Suppressor macrophage treated with lipopolysaccharide for 1 hour (primary cell): ENCODE data around the gene GTF2H2C_2.
"Not testable (repeated sequence)": the region's sequence is repeated elsewhere in the genome, so short reads cannot be mapped to it uniquely, and the experiment has no call there.

Experiments
- DNase-seq, 3 donors: peaks; one replicate each; pipeline ENCODE4 v3.0.0-alpha.2; 2020 to 2022

Gene GTF2H2C_2

GRCh38 chr5:70415117-70415516 lies at the start of gene GTF2H2C_2:
Gene GTF2H2C_2 (plus strand): TSS chr5:70415368.
- DNase-seq, result not testable (repeated sequence)

- DNase-seq, result not testable (repeated sequence)
Observed at GRCh38 chr5:70400984-70401686, 14.0 kb upstream of the GTF2H2C_2 start.

- not testable (repeated sequence) for DNase-seq
Observed at GRCh38 chr5:70421322-70421721, 6.2 kb downstream of the GTF2H2C_2 start.

- not testable (repeated sequence) for DNase-seq
Observed at GRCh38 chr5:70423215-70423614, 8.0 kb downstream of the GTF2H2C_2 start.

- DNase-seq, result not testable (repeated sequence)
Observed at GRCh38 chr5:70438518-70438917, 23.4 kb downstream of the GTF2H2C_2 start.

- DNase-seq, result not testable (repeated sequence)
Observed at GRCh38 chr5:70449565-70449964, 34.4 kb downstream of the GTF2H2C_2 start.

GRCh38 chr5:70451249-70451984 lies 36.2 kb downstream of the GTF2H2C_2 start:
- not testable (repeated sequence) for DNase-seq

- not testable (repeated sequence) for DNase-seq
Observed at GRCh38 chr5:70457093-70457492, 41.9 kb downstream of the GTF2H2C_2 start.

- DNase-seq, result not testable (repeated sequence)
Observed at GRCh38 chr5:70459188-70459587, 44.0 kb downstream of the GTF2H2C_2 start.

- DNase-seq, result not testable (repeated sequence)
Observed at GRCh38 chr5:70461984-70462383, 46.8 kb downstream of the GTF2H2C_2 start.

GRCh38 chr5:70464019-70464637 lies 49.0 kb downstream of the GTF2H2C_2 start:
- DNase-seq, result not testable (repeated sequence)

- not testable (repeated sequence) for DNase-seq
Observed at GRCh38 chr5:70469926-70470509, 54.9 kb downstream of the GTF2H2C_2 start.
